Keratinocyte (primary cell): Measurements from ENCODE around the gene UTP3. TPM values are rescaled to one million over a fixed set of nuclear protein-coding genes. Genes with fewer than 3 reads are reported as not detected.

ENCODE experiments used
- DNase-seq: peaks from one replicate; pipeline ENCODE4 v3.0.0-alpha.2; 2011; ENCODE audit warnings: low read depth, missing footprints, low spot score
- FAIRE-seq: peaks from 2 replicates; lab custom pipeline; 2011; peaks lifted over from hg19 to GRCh38; lab: Jason Lieb, UNC
- H2AFZ ChIP-seq: 2 replicates; pipeline ENCODE4 v1.6.0; 2012; ENCODE audit warnings: low read length, control low read depth, inconsistent platforms; ENCODE audit not compliant: control insufficient read depth
- H3K27ac ChIP-seq: 2 replicates; pipeline ENCODE4 v1.5.1; 2011; ENCODE audit warnings: low read length; ENCODE audit not compliant: control insufficient read depth, insufficient read depth
- H3K27me3 ChIP-seq: 3 replicates; pipeline ENCODE4 v1.6.0; 2011; ENCODE audit warnings: low read length; ENCODE audit not compliant: control insufficient read depth, insufficient read depth; ENCODE audit errors: extremely low read depth
- H3K36me3 ChIP-seq, 2 experiments: 2 replicates in 1 of 2; 3 replicates in 1 of 2; pipeline ENCODE4 v1.5.1; 2011; ENCODE audit warnings: low read length in 2 of 2, mild to moderate bottlenecking in 1 of 2; ENCODE audit not compliant: control insufficient read depth in 2 of 2, insufficient read depth in 2 of 2; ENCODE audit errors: extremely low read depth in 1 of 2
- H3K4me1 ChIP-seq: 3 replicates; pipeline ENCODE4 v1.5.1; 2011; ENCODE audit warnings: low read length; ENCODE audit not compliant: control insufficient read depth, insufficient read depth; ENCODE audit errors: extremely low read depth
- H3K4me2 ChIP-seq: 3 replicates; pipeline ENCODE4 v1.6.0; 2011; ENCODE audit warnings: low read depth, low read length; ENCODE audit not compliant: control insufficient read depth, insufficient read depth; ENCODE audit errors: extremely low read depth
- H3K4me3 ChIP-seq, 3 experiments: fragments of 200-600 bp in 1 of 3; sonication (generic) in 1 of 3; 2 replicates in 2 of 3; 3 replicates in 1 of 3; pipeline ENCODE4 v1.5.1; 2011 to 2016; ENCODE audit warnings: low read length in 3 of 3, mild to moderate bottlenecking in 3 of 3, control low read depth in 2 of 3, inconsistent platforms in 1 of 3, low read depth in 1 of 3, mixed read lengths in 1 of 3, mixed run types in 1 of 3, moderate library complexity in 1 of 3; ENCODE audit not compliant: control insufficient read depth in 2 of 3, insufficient read depth in 2 of 3; ENCODE audit errors: extremely low read depth in 1 of 3
- H3K79me2 ChIP-seq: 2 replicates; pipeline ENCODE4 v1.6.0; 2012; ENCODE audit warnings: low read length; ENCODE audit not compliant: control insufficient read depth, insufficient read depth
- H3K9ac ChIP-seq: 3 replicates; pipeline ENCODE4 v1.6.0; 2011; ENCODE audit warnings: low read length; ENCODE audit not compliant: control insufficient read depth, insufficient read depth; ENCODE audit errors: extremely low read depth
- H3K9me1 ChIP-seq: 3 replicates; pipeline ENCODE4 v1.6.0; 2011; ENCODE audit warnings: low read length; ENCODE audit not compliant: control insufficient read depth, insufficient read depth; ENCODE audit errors: extremely low read depth
- H3K9me3 ChIP-seq: 2 replicates; pipeline ENCODE4 v1.5.1; 2012; ENCODE audit warnings: low read depth, low read length; ENCODE audit not compliant: control insufficient read depth
- H4K20me1 ChIP-seq: 3 replicates; pipeline ENCODE4 v1.6.0; 2011; ENCODE audit warnings: low read length; ENCODE audit not compliant: control insufficient read depth, insufficient read depth; ENCODE audit errors: extremely low read depth
- EZH2 ChIP-seq: IDR thresholded peaks from one replicate; pipeline ENCODE4 v1.6.1; 2012; ENCODE audit warnings: inconsistent platforms, mild to moderate bottlenecking, low read length, moderate library complexity
- dilution Hi-C: fragments of 300-500 bp; cut with MboI; formaldehyde crosslinking; loops from one replicate; pipeline ENCODE4 v1.7.0; 2020; ENCODE audit warnings: low sequenced_read_pairs; ENCODE audit not compliant: extremely low pct_ligation_motif_present
- polyA plus RNA-seq, 5 experiments: library from polyadenylated mRNA; depleted of rRNA in 3 of 5; stranded (reverse) in 3 of 5; stranded (forward) in 1 of 5; unstranded in 1 of 5; fragments of >200 nt; gene quantifications; 1 replicate in 1 of 5; 2 replicates in 3 of 5; 3 replicates in 1 of 5; pipeline versions ENCODE4 v1.2.1 to v1.2.3, GENCODE V29; 2011 to 2012; ENCODE audit warnings: missing spikeins in 2 of 5, low read depth in 1 of 5, low replicate concordance in 1 of 5
- TF ChIP-seq, protein P1 (sequence below), 3 experiments: IDR thresholded peaks in 1 of 3; conservative IDR thresholded peaks in 1 of 3; optimal IDR thresholded peaks in 1 of 3; 2 replicates in 2 of 3; 3 replicates in 1 of 3; pipeline versions ENCODE3 to v1.5.1; 2011; ENCODE audit warnings: low read length in 3 of 3, mild to moderate bottlenecking in 3 of 3, moderate library complexity in 2 of 3, control low read depth in 1 of 3, inconsistent platforms in 1 of 3; ENCODE audit not compliant: insufficient read depth in 2 of 3; ENCODE audit errors: extremely low read depth in 1 of 3

The UTP3 gene
- polyA plus RNA-seq, 1 donor (not counting 4 experiments of a cell fraction or from before 2014, with no cell fraction given): 27.7 TPM

DNA sequence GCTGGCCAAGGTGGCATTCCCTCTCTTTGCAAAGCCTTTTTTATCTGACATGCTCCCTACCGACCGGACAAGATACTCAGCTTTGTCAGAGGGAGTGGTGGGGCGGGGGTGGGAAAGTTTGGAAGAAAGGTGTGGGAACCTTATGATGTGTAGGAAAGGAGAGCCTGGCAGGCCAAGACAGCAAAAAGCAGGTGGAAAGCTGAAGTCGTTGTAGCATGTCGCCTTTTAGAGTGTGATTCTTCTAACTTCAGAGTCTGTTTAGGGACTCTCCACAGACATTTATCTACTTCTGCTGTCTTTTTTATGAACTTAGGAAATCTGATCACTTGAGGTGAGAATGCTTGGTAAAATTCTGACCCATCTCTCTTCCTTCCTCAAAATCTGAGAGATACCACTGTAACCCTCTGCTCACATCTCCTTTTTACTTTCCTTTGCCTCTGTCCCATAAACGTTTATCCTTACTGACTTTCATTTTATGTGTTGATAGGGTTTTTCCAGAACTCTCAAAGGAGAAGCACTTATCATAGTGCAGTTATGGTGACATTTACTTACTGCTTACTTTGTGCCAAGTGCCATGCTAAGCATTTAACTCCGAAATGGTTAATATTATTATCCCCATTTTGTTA, 25.2 kb downstream of the UTP3 start:
- dilution Hi-C loops: no loop called here
- no peaks in the 10 kb centered on the region for H3K36me3 ChIP-seq
- H2AFZ ChIP-seq: no peak overlapping the region
- no peaks in the 10 kb centered on the region for H3K9me1 ChIP-seq
- no peaks in the 10 kb centered on the region for H4K20me1 ChIP-seq
- no peaks in the 10 kb centered on the region for H3K27me3 ChIP-seq
- H3K4me3 ChIP-seq: peak overlapping the region in 1 of 3 experiments; percentile 3
- H3K4me1 ChIP-seq: peaks cover 14% of the 10 kb centered on the region
- TF ChIP-seq EZH2: no peak
- TF ChIP-seq, protein P1, sequence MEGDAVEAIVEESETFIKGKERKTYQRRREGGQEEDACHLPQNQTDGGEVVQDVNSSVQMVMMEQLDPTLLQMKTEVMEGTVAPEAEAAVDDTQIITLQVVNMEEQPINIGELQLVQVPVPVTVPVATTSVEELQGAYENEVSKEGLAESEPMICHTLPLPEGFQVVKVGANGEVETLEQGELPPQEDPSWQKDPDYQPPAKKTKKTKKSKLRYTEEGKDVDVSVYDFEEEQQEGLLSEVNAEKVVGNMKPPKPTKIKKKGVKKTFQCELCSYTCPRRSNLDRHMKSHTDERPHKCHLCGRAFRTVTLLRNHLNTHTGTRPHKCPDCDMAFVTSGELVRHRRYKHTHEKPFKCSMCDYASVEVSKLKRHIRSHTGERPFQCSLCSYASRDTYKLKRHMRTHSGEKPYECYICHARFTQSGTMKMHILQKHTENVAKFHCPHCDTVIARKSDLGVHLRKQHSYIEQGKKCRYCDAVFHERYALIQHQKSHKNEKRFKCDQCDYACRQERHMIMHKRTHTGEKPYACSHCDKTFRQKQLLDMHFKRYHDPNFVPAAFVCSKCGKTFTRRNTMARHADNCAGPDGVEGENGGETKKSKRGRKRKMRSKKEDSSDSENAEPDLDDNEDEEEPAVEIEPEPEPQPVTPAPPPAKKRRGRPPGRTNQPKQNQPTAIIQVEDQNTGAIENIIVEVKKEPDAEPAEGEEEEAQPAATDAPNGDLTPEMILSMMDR (optimal IDR thresholded peaks at IDR 0.05 in 1 of 3, IDR thresholded peaks at IDR 0.05 in 1 of 3, conservative IDR thresholded peaks at IDR 0.05 in 1 of 3; ENCODE audit: extremely low read depth in 1 of 3, insufficient read depth in 2 of 3, low read length in 3 of 3): no peak
- peaks cover 35% of the 10 kb centered on the region for H3K79me2 ChIP-seq
- FAIRE-seq: no peak
- peak overlapping the region; percentile 26 for H3K9ac ChIP-seq
- no peak for DNase-seq
- H3K9me3 ChIP-seq: no peaks in the 10 kb centered on the region
- peak overlapping the region; percentile 54 for H3K4me2 ChIP-seq
- H3K27ac ChIP-seq: no peak overlapping the region

DNA sequence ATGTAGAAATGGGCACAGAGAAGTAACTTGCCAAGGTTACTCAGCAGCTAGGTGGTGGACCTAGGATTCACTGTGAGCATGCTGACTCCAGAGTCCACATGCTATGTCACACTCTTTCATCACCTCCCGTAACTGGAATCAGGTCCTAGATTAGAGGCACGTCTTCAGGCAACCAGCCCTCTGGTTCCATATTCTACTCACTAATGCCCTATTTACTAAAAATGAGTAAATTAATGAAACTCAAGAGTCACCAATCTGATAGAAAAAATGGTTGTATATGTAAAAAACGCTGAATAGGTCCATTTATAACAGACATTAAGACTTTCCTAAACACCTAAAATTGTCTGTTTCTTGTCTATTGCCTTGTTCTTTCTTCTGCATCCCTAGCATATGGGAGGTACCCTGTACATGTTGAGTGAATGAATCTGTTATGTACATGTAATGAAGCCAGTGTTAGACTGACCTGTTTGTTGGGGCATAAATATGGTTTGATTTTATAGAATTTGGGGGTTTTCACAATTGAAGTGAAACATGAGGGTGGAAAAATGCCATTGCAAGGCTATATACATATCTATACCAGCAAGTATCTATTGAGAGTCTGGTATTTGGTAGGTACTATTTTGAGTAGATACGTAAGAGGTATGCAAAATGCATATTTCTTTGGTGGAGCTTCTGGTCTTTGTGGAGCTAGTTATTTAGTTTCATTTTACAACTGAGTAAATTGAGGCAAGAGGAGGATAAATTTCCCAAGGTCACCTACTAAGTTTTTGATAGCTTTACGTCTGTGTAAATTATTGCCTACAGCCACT, 26.0 kb downstream of the UTP3 start:
- no peak for TF ChIP-seq EZH2
- TF ChIP-seq, protein P1 (optimal IDR thresholded peaks at IDR 0.05 in 1 of 3, IDR thresholded peaks at IDR 0.05 in 1 of 3, conservative IDR thresholded peaks at IDR 0.05 in 1 of 3; ENCODE audit: extremely low read depth in 1 of 3, insufficient read depth in 2 of 3, low read length in 3 of 3): no peak
- no peaks in the 10 kb centered on the region for H3K36me3 ChIP-seq
- H3K4me1 ChIP-seq: peaks cover 20% of the 10 kb centered on the region
- DNase-seq: no peak
- dilution Hi-C loops: no loop called here
- H3K79me2 ChIP-seq: peaks cover 30% of the 10 kb centered on the region
- no peaks in the 10 kb centered on the region for H3K27me3 ChIP-seq
- no peaks in the 10 kb centered on the region for H3K9me1 ChIP-seq
- FAIRE-seq: no peak
- H3K4me2 ChIP-seq: peak overlapping the region; percentile 54
- H4K20me1 ChIP-seq: no peaks in the 10 kb centered on the region
- no peak overlapping the region for H3K9ac ChIP-seq
- H3K27ac ChIP-seq: peak overlapping the region; percentile 1
- no peak overlapping the region for H3K4me3 ChIP-seq
- H2AFZ ChIP-seq: no peak overlapping the region
- H3K9me3 ChIP-seq: no peaks in the 10 kb centered on the region
